SK-N-SH treated with all-trans-retinoic acid at 6 μM for 48 hours (cell line): ENCODE data around the gene PGP.
A peak's percentile ranks its signal among the peaks of the same experiment; 100 is the strongest.

Experiments used
- ATAC-seq: fragments of 200-7000 bp; cut with Tn5 transposase; 3 replicates; pipeline ENCODE4 v1.9.1; 2020; ENCODE audit warnings: mild to moderate bottlenecking, moderate library complexity
- ARNTL ChIP-seq: fragments of 450-650 bp; formaldehyde crosslinking; IDR thresholded peaks from 2 replicates; pipeline ENCODE4 v1.5.0; 2020; ENCODE audit warnings: low read depth, mild to moderate bottlenecking, moderate library complexity, borderline replicate concordance
- BACH2 ChIP-seq: fragments of 250-450 bp; sonication (Bioruptor Pico); IDR thresholded peaks from 2 replicates; pipeline ENCODE4 v1.9.0; 2021; ENCODE audit warnings: mild to moderate bottlenecking, borderline replicate concordance
- CSDC2 ChIP-seq: fragments of 250-450 bp; sonication (Bioruptor Pico); IDR thresholded peaks from 2 replicates; pipeline ENCODE4 v1.5.0; 2020; ENCODE audit warnings: mild to moderate bottlenecking, moderate library complexity
- CSRNP3 ChIP-seq: fragments of 250-450 bp; sonication (Bioruptor Pico); IDR thresholded peaks from 2 replicates; pipeline ENCODE4 v1.5.1; 2021; ENCODE audit warnings: mild to moderate bottlenecking, moderate library complexity
- ESRRG ChIP-seq: fragments of 250-450 bp; sonication (Bioruptor Pico); IDR thresholded peaks from 2 replicates; pipeline ENCODE4 v1.6.1; 2021; ENCODE audit warnings: mild to moderate bottlenecking
- GLIS3 ChIP-seq: fragments of 250-450 bp; sonication (Bioruptor Pico); IDR thresholded peaks from 2 replicates; pipeline ENCODE4 v1.5.0; 2020; ENCODE audit warnings: mild to moderate bottlenecking, moderate library complexity
- ISL1 ChIP-seq: fragments of 250-450 bp; sonication (Bioruptor Pico); IDR thresholded peaks from 2 replicates; pipeline ENCODE4 v2.1.2; 2022; ENCODE audit warnings: mild to moderate bottlenecking, moderate library complexity
- OSR1 ChIP-seq: fragments of 250-450 bp; sonication (Bioruptor Pico); IDR thresholded peaks from 2 replicates; pipeline ENCODE4 v1.8.0; 2022; ENCODE audit warnings: moderate library complexity, mild to moderate bottlenecking, inconsistent platforms
- PATZ1 ChIP-seq: fragments of 250-450 bp; sonication (Bioruptor Pico); IDR thresholded peaks from 2 replicates; pipeline ENCODE4 v1.8.0; 2020; ENCODE audit warnings: mild to moderate bottlenecking, moderate library complexity, borderline replicate concordance
- POU6F1 ChIP-seq: fragments of 250-450 bp; sonication (Bioruptor Pico); IDR thresholded peaks from 2 replicates; pipeline ENCODE4 v1.8.0; 2021; ENCODE audit warnings: low read depth, mild to moderate bottlenecking, moderate library complexity, borderline replicate concordance
- RARB ChIP-seq: fragments of 250-450 bp; sonication (Bioruptor Pico); IDR thresholded peaks from 2 replicates; pipeline ENCODE4 v1.8.0; 2021; ENCODE audit warnings: mild to moderate bottlenecking, moderate library complexity
- SNAI2 ChIP-seq: fragments of 250-450 bp; sonication (Bioruptor Pico); IDR thresholded peaks from 2 replicates; pipeline ENCODE4 v1.5.0; 2020; ENCODE audit warnings: mild to moderate bottlenecking, moderate library complexity
- TCF4 ChIP-seq: fragments of 250-450 bp; sonication (Bioruptor Pico); IDR thresholded peaks from 2 replicates; pipeline ENCODE4 v1.8.0; 2021; ENCODE audit warnings: mild to moderate bottlenecking, moderate library complexity, borderline replicate concordance
- TOX ChIP-seq: fragments of 250-450 bp; sonication (Bioruptor Pico); IDR thresholded peaks from 2 replicates; pipeline ENCODE4 v1.8.0; 2021; ENCODE audit warnings: mild to moderate bottlenecking, moderate library complexity, borderline replicate concordance
- ZC3H10 ChIP-seq: fragments of 250-450 bp; sonication (Bioruptor Pico); IDR thresholded peaks from 2 replicates; pipeline ENCODE4 v1.5.1; 2021; ENCODE audit warnings: mild to moderate bottlenecking, moderate library complexity
- ZFP3 ChIP-seq: fragments of 250-450 bp; sonication (Bioruptor Pico); IDR thresholded peaks from 2 replicates; pipeline ENCODE4 v1.5.0; 2020; ENCODE audit warnings: mild to moderate bottlenecking, moderate library complexity
- ZNF565 ChIP-seq: fragments of 450-650 bp; formaldehyde crosslinking; conservative IDR thresholded peaks from 2 replicates; pipeline ENCODE4 v1.5.0; 2020; ENCODE audit warnings: low read depth, mild to moderate bottlenecking, moderate library complexity
- ZNF70 ChIP-seq: fragments of 450-650 bp; formaldehyde crosslinking; IDR thresholded peaks from 2 replicates; pipeline ENCODE4 v1.5.0; 2020; ENCODE audit warnings: mild to moderate bottlenecking, moderate library complexity
- ZNF8 ChIP-seq: fragments of 450-650 bp; formaldehyde crosslinking; IDR thresholded peaks from 2 replicates; pipeline ENCODE4 v1.5.0; 2020; ENCODE audit warnings: mild to moderate bottlenecking, moderate library complexity
- TF ChIP-seq, protein P1 (sequence below): fragments of 250-450 bp; sonication (Bioruptor Pico); IDR thresholded peaks from 2 replicates; pipeline ENCODE4 v1.5.0; 2020; ENCODE audit warnings: mild to moderate bottlenecking, moderate library complexity
- TF ChIP-seq, protein P2 (sequence below): fragments of 250-450 bp; sonication (Bioruptor Pico); IDR thresholded peaks from 2 replicates; pipeline ENCODE4 v1.5.1; 2020; ENCODE audit warnings: low read depth, mild to moderate bottlenecking, moderate library complexity

Gene PGP

DNA sequence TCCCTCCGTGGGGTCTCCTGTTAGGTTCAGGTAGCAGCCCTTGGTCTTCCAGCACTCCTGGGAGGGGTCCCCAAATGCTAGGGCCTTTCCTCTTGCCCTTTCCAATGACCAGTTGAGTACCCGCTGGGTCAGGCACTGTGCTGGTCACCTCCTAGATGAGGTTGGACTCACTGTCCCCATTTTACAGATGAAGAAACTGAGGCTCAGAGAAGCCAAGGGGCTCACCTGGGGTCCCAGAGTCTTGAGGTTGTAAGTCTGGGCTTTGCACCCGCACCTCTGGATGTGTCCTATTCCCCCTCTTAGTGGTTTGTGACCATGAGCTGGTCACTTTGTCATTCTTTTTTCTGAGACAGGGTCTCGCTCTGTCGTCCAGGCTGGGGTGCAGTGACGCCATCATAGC is 16.9 kb downstream of the PGP start:
- TF ChIP-seq CSDC2 (CRISPR knock-in tag), result no peak
- TF ChIP-seq SNAI2 (CRISPR knock-in tag), result no peak
- TF ChIP-seq GLIS3, result no peak
- TF ChIP-seq CSRNP3 (CRISPR knock-in tag), result no peak
- TF ChIP-seq ZNF70 (CRISPR knock-in tag), result no peak
- TF ChIP-seq ZFP3, result no peak
- no peak for TF ChIP-seq POU6F1 (CRISPR knock-in tag)
- no peak for ATAC-seq

GRCh38 chr16:2196981-2197511 is 17.6 kb downstream of the PGP start:
- ATAC-seq, result no peak
- TF ChIP-seq BACH2 (CRISPR knock-in tag) (no peak), GLIS3 (no peak), ARNTL (CRISPR knock-in tag) (no peak), ISL1 (CRISPR knock-in tag) (no peak), ZNF8 (CRISPR knock-in tag) (no peak), ESRRG (CRISPR knock-in tag) (no peak), OSR1 (CRISPR knock-in tag) (no peak), ZFP3 (no peak), ZNF70 (CRISPR knock-in tag) (no peak), RARB (no peak), TOX (no peak), ZC3H10 (CRISPR knock-in tag) (no peak), TCF4 (CRISPR knock-in tag) (no peak), SNAI2 (CRISPR knock-in tag) (no peak)
- TF ChIP-seq, protein P1, sequence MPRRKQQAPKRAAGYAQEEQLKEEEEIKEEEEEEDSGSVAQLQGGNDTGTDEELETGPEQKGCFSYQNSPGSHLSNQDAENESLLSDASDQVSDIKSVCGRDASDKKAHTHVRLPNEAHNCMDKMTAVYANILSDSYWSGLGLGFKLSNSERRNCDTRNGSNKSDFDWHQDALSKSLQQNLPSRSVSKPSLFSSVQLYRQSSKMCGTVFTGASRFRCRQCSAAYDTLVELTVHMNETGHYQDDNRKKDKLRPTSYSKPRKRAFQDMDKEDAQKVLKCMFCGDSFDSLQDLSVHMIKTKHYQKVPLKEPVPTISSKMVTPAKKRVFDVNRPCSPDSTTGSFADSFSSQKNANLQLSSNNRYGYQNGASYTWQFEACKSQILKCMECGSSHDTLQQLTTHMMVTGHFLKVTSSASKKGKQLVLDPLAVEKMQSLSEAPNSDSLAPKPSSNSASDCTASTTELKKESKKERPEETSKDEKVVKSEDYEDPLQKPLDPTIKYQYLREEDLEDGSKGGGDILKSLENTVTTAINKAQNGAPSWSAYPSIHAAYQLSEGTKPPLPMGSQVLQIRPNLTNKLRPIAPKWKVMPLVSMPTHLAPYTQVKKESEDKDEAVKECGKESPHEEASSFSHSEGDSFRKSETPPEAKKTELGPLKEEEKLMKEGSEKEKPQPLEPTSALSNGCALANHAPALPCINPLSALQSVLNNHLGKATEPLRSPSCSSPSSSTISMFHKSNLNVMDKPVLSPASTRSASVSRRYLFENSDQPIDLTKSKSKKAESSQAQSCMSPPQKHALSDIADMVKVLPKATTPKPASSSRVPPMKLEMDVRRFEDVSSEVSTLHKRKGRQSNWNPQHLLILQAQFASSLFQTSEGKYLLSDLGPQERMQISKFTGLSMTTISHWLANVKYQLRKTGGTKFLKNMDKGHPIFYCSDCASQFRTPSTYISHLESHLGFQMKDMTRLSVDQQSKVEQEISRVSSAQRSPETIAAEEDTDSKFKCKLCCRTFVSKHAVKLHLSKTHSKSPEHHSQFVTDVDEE, result no peak
- TF ChIP-seq, protein P2, sequence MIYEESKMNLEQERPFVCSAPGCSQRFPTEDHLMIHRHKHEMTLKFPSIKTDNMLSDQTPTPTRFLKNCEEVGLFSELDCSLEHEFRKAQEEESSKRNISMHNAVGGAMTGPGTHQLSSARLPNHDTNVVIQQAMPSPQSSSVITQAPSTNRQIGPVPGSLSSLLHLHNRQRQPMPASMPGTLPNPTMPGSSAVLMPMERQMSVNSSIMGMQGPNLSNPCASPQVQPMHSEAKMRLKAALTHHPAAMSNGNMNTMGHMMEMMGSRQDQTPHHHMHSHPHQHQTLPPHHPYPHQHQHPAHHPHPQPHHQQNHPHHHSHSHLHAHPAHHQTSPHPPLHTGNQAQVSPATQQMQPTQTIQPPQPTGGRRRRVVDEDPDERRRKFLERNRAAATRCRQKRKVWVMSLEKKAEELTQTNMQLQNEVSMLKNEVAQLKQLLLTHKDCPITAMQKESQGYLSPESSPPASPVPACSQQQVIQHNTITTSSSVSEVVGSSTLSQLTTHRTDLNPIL (CRISPR knock-in tag), result no peak

DNA sequence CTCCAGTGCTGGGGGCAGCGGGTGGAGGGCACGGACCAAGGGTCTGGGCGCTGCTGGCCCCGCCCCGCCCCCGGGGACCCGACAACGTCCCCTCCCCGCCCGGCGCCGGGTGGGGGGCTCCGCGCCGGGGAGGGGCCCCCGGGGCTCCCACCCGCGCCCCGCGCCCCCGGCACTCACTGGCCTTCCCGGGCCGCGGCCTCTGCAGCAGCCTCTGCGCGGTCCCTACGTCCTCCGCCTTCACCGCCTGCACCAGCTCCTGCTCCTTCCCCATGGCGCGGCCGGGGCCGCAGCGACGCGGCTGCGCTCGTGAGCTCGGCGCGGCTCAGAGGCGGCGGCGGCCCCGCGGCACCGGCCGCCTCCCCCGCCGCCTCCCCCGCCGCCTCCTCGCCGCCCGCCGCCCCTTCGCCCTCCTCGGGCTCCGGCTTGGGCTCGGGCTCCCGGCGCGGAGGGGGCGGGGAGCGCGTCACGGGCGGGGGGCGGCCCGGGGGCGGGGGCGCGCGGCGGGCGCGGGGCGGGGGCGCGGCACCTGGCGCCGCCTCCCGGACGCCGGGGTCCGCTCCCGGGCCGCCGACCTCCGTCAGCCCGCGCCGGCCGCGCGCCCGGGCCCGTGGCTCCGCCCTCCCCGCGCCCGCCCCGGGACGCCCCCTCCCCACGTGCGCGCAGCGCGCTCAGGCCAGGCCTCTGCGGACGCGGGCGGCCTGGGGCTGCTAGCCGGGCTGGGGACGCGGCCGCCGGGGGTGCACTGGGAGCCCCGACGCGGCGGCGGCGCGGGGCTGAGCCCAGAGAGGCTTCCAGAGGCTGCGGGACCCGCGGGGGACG is 18.3 kb downstream of the PGP start, which contains the start of gene CASKIN1:
Gene CASKIN1, minus strand, starts transcription at position 444 of the 819 bp plus-strand sequence. Its CDS starts 173 bp downstream, at position 271.
- no peak for TF ChIP-seq PATZ1 (CRISPR knock-in tag)
- TF ChIP-seq BACH2 (CRISPR knock-in tag), result no peak
- TF ChIP-seq ZFP3, result no peak
- no peak for TF ChIP-seq ZC3H10 (CRISPR knock-in tag)
- no peak for TF ChIP-seq ESRRG (CRISPR knock-in tag)
- TF ChIP-seq CSRNP3 (CRISPR knock-in tag), result no peak
- TF ChIP-seq, protein P2 (CRISPR knock-in tag), result no peak
- no peak for TF ChIP-seq CSDC2 (CRISPR knock-in tag)
- no peak for TF ChIP-seq ZNF565 (CRISPR knock-in tag)
- TF ChIP-seq SNAI2 (CRISPR knock-in tag), result no peak
- TF ChIP-seq RARB, result no peak
- no peak for TF ChIP-seq OSR1 (CRISPR knock-in tag)
- ATAC-seq, result peak; percentile 32; the same call in 2 of the 3 replicates
